NB4 (cell line): ENCODE data around the gene GNG7.

Experiments used
- CTCF ChIP-seq: IDR thresholded peaks from one replicate; pipeline ENCODE4 v1.5.1; 2012; ENCODE audit warnings: low read depth, low read length
- MAX ChIP-seq: IDR thresholded peaks from 2 replicates; pipeline ENCODE4 v1.6.1; 2011; ENCODE audit warnings: low read depth, low read length
- POLR2A ChIP-seq: IDR thresholded peaks from 2 replicates; pipeline ENCODE4 v1.6.1; 2011; ENCODE audit warnings: mild to moderate bottlenecking; ENCODE audit not compliant: insufficient read length; ENCODE audit errors: extremely low read depth

- no peak for TF ChIP-seq MAX
- no peak for TF ChIP-seq POLR2A
- TF ChIP-seq CTCF = no peak
Observed at GRCh38 chr19:2723747-2724146, 21.3 kb upstream of the GNG7 start.
